Keratinocyte (primary cell): ENCODE data around the gene HOXB7. TPM values are rescaled to one million over a fixed set of nuclear protein-coding genes. Genes with fewer than 3 reads are reported as not detected.

Source experiments
- DNase-seq: peaks from one replicate; pipeline ENCODE4 v3.0.0-alpha.2; 2011; ENCODE audit warnings: low read depth, missing footprints, low spot score
- FAIRE-seq: peaks from 2 replicates; lab custom pipeline; 2011; peaks lifted over from hg19 to GRCh38; lab: Jason Lieb, UNC
- H2AFZ ChIP-seq: 2 replicates; pipeline ENCODE4 v1.6.0; 2012; ENCODE audit warnings: low read length, control low read depth, inconsistent platforms; ENCODE audit not compliant: control insufficient read depth
- H3K27ac ChIP-seq: 2 replicates; pipeline ENCODE4 v1.5.1; 2011; ENCODE audit warnings: low read length; ENCODE audit not compliant: control insufficient read depth, insufficient read depth
- H3K27me3 ChIP-seq: 3 replicates; pipeline ENCODE4 v1.6.0; 2011; ENCODE audit warnings: low read length; ENCODE audit not compliant: control insufficient read depth, insufficient read depth; ENCODE audit errors: extremely low read depth
- H3K36me3 ChIP-seq, 2 experiments: 2 replicates in 1 of 2; 3 replicates in 1 of 2; pipeline ENCODE4 v1.5.1; 2011; ENCODE audit warnings: low read length in 2 of 2, mild to moderate bottlenecking in 1 of 2; ENCODE audit not compliant: control insufficient read depth in 2 of 2, insufficient read depth in 2 of 2; ENCODE audit errors: extremely low read depth in 1 of 2
- H3K4me1 ChIP-seq: 3 replicates; pipeline ENCODE4 v1.5.1; 2011; ENCODE audit warnings: low read length; ENCODE audit not compliant: control insufficient read depth, insufficient read depth; ENCODE audit errors: extremely low read depth
- H3K4me2 ChIP-seq: 3 replicates; pipeline ENCODE4 v1.6.0; 2011; ENCODE audit warnings: low read depth, low read length; ENCODE audit not compliant: control insufficient read depth, insufficient read depth; ENCODE audit errors: extremely low read depth
- H3K4me3 ChIP-seq, 3 experiments: fragments of 200-600 bp in 1 of 3; sonication (generic) in 1 of 3; 2 replicates in 2 of 3; 3 replicates in 1 of 3; pipeline ENCODE4 v1.5.1; 2011 to 2016; ENCODE audit warnings: low read length in 3 of 3, mild to moderate bottlenecking in 3 of 3, control low read depth in 2 of 3, inconsistent platforms in 1 of 3, low read depth in 1 of 3, mixed read lengths in 1 of 3, mixed run types in 1 of 3, moderate library complexity in 1 of 3; ENCODE audit not compliant: control insufficient read depth in 2 of 3, insufficient read depth in 2 of 3; ENCODE audit errors: extremely low read depth in 1 of 3
- H3K79me2 ChIP-seq: 2 replicates; pipeline ENCODE4 v1.6.0; 2012; ENCODE audit warnings: low read length; ENCODE audit not compliant: control insufficient read depth, insufficient read depth
- H3K9ac ChIP-seq: 3 replicates; pipeline ENCODE4 v1.6.0; 2011; ENCODE audit warnings: low read length; ENCODE audit not compliant: control insufficient read depth, insufficient read depth; ENCODE audit errors: extremely low read depth
- H3K9me1 ChIP-seq: 3 replicates; pipeline ENCODE4 v1.6.0; 2011; ENCODE audit warnings: low read length; ENCODE audit not compliant: control insufficient read depth, insufficient read depth; ENCODE audit errors: extremely low read depth
- H3K9me3 ChIP-seq: 2 replicates; pipeline ENCODE4 v1.5.1; 2012; ENCODE audit warnings: low read depth, low read length; ENCODE audit not compliant: control insufficient read depth
- H4K20me1 ChIP-seq: 3 replicates; pipeline ENCODE4 v1.6.0; 2011; ENCODE audit warnings: low read length; ENCODE audit not compliant: control insufficient read depth, insufficient read depth; ENCODE audit errors: extremely low read depth
- EZH2 ChIP-seq: IDR thresholded peaks from one replicate; pipeline ENCODE4 v1.6.1; 2012; ENCODE audit warnings: inconsistent platforms, mild to moderate bottlenecking, low read length, moderate library complexity
- dilution Hi-C: fragments of 300-500 bp; cut with MboI; formaldehyde crosslinking; loops from one replicate; pipeline ENCODE4 v1.7.0; 2020; ENCODE audit warnings: low sequenced_read_pairs; ENCODE audit not compliant: extremely low pct_ligation_motif_present
- polyA plus RNA-seq, 5 experiments: library from polyadenylated mRNA; depleted of rRNA in 3 of 5; stranded (reverse) in 3 of 5; stranded (forward) in 1 of 5; unstranded in 1 of 5; fragments of >200 nt; gene quantifications; 1 replicate in 1 of 5; 2 replicates in 3 of 5; 3 replicates in 1 of 5; pipeline versions ENCODE4 v1.2.1 to v1.2.3, GENCODE V29; 2011 to 2012; ENCODE audit warnings: missing spikeins in 2 of 5, low read depth in 1 of 5, low replicate concordance in 1 of 5
- TF ChIP-seq, protein P1 (sequence below), 3 experiments: IDR thresholded peaks in 1 of 3; conservative IDR thresholded peaks in 1 of 3; optimal IDR thresholded peaks in 1 of 3; 2 replicates in 2 of 3; 3 replicates in 1 of 3; pipeline versions ENCODE3 to v1.5.1; 2011; ENCODE audit warnings: low read length in 3 of 3, mild to moderate bottlenecking in 3 of 3, moderate library complexity in 2 of 3, control low read depth in 1 of 3, inconsistent platforms in 1 of 3; ENCODE audit not compliant: insufficient read depth in 2 of 3; ENCODE audit errors: extremely low read depth in 1 of 3

HOXB7 gene
- polyA plus RNA-seq, 1 donor (not counting 4 experiments of a cell fraction or from before 2014, with no cell fraction given), result 1.0 TPM

DNA sequence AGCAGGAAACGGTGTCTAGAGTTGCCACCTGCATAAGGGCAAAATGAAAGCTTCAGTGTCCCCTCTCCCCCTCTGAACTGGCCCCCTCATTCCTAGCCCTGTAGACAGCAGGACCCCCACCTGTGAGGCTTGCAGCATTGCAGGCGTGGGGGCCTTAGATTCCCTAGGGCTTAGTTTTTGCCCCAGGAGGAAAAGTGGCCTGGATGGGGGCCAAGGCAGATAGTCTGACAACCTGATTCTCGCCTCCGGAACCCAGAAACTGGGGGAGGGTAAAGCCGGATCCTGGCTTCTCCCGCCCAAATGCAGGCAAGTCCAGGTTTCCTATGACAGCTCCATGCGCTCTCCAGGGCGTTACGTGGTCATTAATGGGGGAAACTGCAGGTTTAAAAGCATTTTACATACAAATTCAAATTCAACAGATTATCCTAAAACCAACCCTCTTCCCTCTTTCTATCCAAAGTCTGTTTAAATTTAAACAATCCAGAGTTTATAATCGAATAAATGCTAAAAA is 5.4 kb downstream of the HOXB7 start:
- Histone ChIP-seq H3K4me1 (peaks cover 7% of the 10 kb centered on the region), H3K4me3 (no peak overlapping the region), H3K79me2 (no peaks in the 10 kb centered on the region), H3K4me2 (no peak overlapping the region), H3K36me3 (no peaks in the 10 kb centered on the region), H3K9me1 (no peaks in the 10 kb centered on the region), H3K27me3 (peaks cover 93% of the 10 kb centered on the region), H3K9me3 (no peaks in the 10 kb centered on the region), H3K27ac (no peak overlapping the region), H4K20me1 (no peaks in the 10 kb centered on the region), H2AFZ (no peak overlapping the region), H3K9ac (no peak overlapping the region)
- no peak for TF ChIP-seq EZH2
- TF ChIP-seq, protein P1, sequence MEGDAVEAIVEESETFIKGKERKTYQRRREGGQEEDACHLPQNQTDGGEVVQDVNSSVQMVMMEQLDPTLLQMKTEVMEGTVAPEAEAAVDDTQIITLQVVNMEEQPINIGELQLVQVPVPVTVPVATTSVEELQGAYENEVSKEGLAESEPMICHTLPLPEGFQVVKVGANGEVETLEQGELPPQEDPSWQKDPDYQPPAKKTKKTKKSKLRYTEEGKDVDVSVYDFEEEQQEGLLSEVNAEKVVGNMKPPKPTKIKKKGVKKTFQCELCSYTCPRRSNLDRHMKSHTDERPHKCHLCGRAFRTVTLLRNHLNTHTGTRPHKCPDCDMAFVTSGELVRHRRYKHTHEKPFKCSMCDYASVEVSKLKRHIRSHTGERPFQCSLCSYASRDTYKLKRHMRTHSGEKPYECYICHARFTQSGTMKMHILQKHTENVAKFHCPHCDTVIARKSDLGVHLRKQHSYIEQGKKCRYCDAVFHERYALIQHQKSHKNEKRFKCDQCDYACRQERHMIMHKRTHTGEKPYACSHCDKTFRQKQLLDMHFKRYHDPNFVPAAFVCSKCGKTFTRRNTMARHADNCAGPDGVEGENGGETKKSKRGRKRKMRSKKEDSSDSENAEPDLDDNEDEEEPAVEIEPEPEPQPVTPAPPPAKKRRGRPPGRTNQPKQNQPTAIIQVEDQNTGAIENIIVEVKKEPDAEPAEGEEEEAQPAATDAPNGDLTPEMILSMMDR (optimal IDR thresholded peaks at IDR 0.05 in 1 of 3, IDR thresholded peaks at IDR 0.05 in 1 of 3, conservative IDR thresholded peaks at IDR 0.05 in 1 of 3; ENCODE audit: extremely low read depth in 1 of 3, insufficient read depth in 2 of 3, low read length in 3 of 3), result no peak
- dilution Hi-C loops, result no loop called here
- no peak for DNase-seq
- no peak for FAIRE-seq

DNA sequence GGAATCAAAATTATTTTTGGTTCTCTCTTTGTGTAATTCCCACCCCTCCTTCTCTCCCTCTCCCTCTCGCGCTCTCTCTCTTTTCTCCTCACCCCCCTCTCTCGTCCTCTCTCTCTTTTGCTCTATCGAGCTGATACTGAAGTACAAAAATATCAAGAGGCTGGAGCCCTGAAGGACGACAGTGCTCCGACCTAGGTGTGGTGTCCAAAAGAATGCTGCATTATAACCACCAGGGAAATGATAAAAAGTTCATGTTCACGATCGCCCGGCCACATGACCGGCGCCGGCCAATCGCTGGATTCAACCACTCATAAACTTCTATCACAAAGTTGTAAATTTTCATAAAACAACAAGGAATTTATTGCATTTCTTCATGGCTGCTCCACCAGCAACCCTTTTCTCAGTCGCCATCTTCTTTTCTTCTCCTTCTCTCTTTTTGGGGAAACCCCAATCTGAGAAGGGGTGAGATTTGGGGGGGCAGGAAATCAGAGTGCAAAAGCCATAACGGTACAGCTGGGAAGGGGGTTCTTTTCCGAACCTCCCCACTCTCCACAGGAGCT is 6.0 kb downstream of the HOXB7 start, which contains the start of gene HOXB6:
HOXB6 (minus strand) TSS at position 217 of the 560 bp plus-strand sequence. CDS start 6,836 bp downstream, outside the sequence.
- Histone ChIP-seq H3K79me2 (no peaks in the 10 kb centered on the region), H3K9me1 (no peaks in the 10 kb centered on the region), H3K4me3 (peak within 1 kb of the TSS; percentile 16 to 56 (median 35)), H3K27me3 (peaks cover 97% of the 10 kb centered on the region), H3K27ac (no peak within 1 kb of the TSS), H3K9ac (no peak within 1 kb of the TSS), H3K9me3 (no peaks in the 10 kb centered on the region), H3K4me1 (peaks cover 7% of the 10 kb centered on the region), H2AFZ (peak within 1 kb of the TSS; percentile 25), H3K4me2 (peak within 1 kb of the TSS; percentile 50), H3K36me3 (no peaks in the 10 kb centered on the region), H4K20me1 (no peaks in the 10 kb centered on the region)
- TF ChIP-seq, protein P1 (optimal IDR thresholded peaks at IDR 0.05 in 1 of 3, IDR thresholded peaks at IDR 0.05 in 1 of 3, conservative IDR thresholded peaks at IDR 0.05 in 1 of 3; ENCODE audit: extremely low read depth in 1 of 3, insufficient read depth in 2 of 3, low read length in 3 of 3), result no peak
- TF ChIP-seq EZH2, result peak; percentile 13
- FAIRE-seq (no peak), DNase-seq (no peak)
- dilution Hi-C loops, result no loop called here
